PC-3 (cell line): ENCODE results near the gene PUS10.

ENCODE experiments used
- CTCF ChIP-seq: fragments of 300-600 bp; sonication (generic); conservative IDR thresholded peaks from 2 replicates; pipeline ENCODE4 v1.5.1; 2017; ENCODE audit warnings: antibody characterized with exemption, low read depth, mild to moderate bottlenecking, low read length
- EZH2 ChIP-seq: fragments of 300-600 bp; sonication (generic); IDR thresholded peaks from one replicate; pipeline ENCODE4 v1.6.1; 2017; ENCODE audit warnings: antibody characterized with exemption, mild to moderate bottlenecking, low read length; ENCODE audit not compliant: unreplicated experiment

GRCh38 chr2:61011678-61012077 lies 6.4 kb downstream of the PUS10 start:
- no peak for TF ChIP-seq CTCF
- no peak for TF ChIP-seq EZH2
